ENCODE measurements around the gene TNNC2. TPM values are rescaled to one million over a fixed set of nuclear protein-coding genes. Genes with fewer than 3 reads are reported as not detected.

TNNC2 gene
- total and polyA plus RNA-seq, 2 experiments from 2014 or later: 0.59 to 32.5 TPM

GRCh38 chr20:45859916-45860315 is 32.8 kb upstream of the TNNC2 start:
- DNase-seq (ENCODE audit: low spot score): no peak
- Histone ChIP-seq H3F3A (replicated peaks; ENCODE audit: low read depth) (no peaks in the 10 kb centered on the region), H3K9me2 (ENCODE audit: insufficient read depth) (no peaks in the 10 kb centered on the region), H3K4me1 (ENCODE audit: insufficient read depth) (peaks cover 31% of the 10 kb centered on the region), H3K27me3 (ENCODE audit: insufficient read depth) (no peaks in the 10 kb centered on the region), H3K4me3 (no peak overlapping the region), H2AFZ (no peak overlapping the region), H3K36me3 (ENCODE audit: insufficient read depth) (0 out of 2 replicates have a peak, but pooled peaks cover 3% of the 10 kb centered on the region), H3K4me2 (no peak overlapping the region), H3K79me2 (replicated peaks; ENCODE audit: insufficient read depth) (peaks cover 26% of the 10 kb centered on the region), H4K20me1 (replicated peaks; ENCODE audit: insufficient read depth) (no peaks in the 10 kb centered on the region), H3K27ac (ENCODE audit: low read depth) (no peak overlapping the region)
- H3K27me3 Mint-ChIP-seq (ENCODE audit: insufficient read depth, low read depth, poor library complexity): peaks cover 3% of the 10 kb centered on the region
- no peak for ATAC-seq
- no peaks in the 10 kb centered on the region for H3K9me3 Mint-ChIP-seq
- TF ChIP-seq CTCF (conservative IDR thresholded peaks at IDR 0.05; ENCODE audit: low read depth in 2 of 2): no peak
- no peak for TF ChIP-seq ETS1 (IDR thresholded peaks at IDR 0.05)
- TF ChIP-seq ZNF462 (CRISPR knock-in tag; IDR thresholded peaks at IDR 0.05): no peak
- TF ChIP-seq REST (IDR thresholded peaks at IDR 0.05; ENCODE audit: unreplicated experiment): no peak
- TF ChIP-seq ZNF114 (CRISPR knock-in tag; IDR thresholded peaks at IDR 0.05): no peak
- no peak for TF ChIP-seq EZH2phosphoT487 (IDR thresholded peaks at IDR 0.05; ENCODE audit: unreplicated experiment)
- no peak for TF ChIP-seq STAT1 (IDR thresholded peaks at IDR 0.05; ENCODE audit: unreplicated experiment)
- no peak for TF ChIP-seq JUNB (IDR thresholded peaks at IDR 0.05; ENCODE audit: unreplicated experiment)
- TF ChIP-seq EZH2 (IDR thresholded peaks at IDR 0.05; ENCODE audit: low read depth, unreplicated experiment): no peak
- no peak for TF ChIP-seq NANOG (IDR thresholded peaks at IDR 0.05; ENCODE audit: borderline replicate concordance)
- TF ChIP-seq ZNF331 (CRISPR knock-in tag; IDR thresholded peaks at IDR 0.05; ENCODE audit: low read depth): no peak
- TF ChIP-seq POLR2AphosphoS5 (IDR thresholded peaks at IDR 0.05; ENCODE audit: low read depth): no peak
- H3K4me1 Mint-ChIP-seq: peaks cover 33% of the 10 kb centered on the region
- peaks cover 3% of the 10 kb centered on the region for H3K36me3 Mint-ChIP-seq (ENCODE audit: low read depth)
- no peak overlapping the region for H3K4me3 Mint-ChIP-seq
- H3K27ac Mint-ChIP-seq: no peak overlapping the region; the same call in none of the 2 replicates

All from GM23338 (cell line).